Panc1 (cell line): Measurements from ENCODE around the gene COL11A1. TPM values are rescaled to one million over a fixed set of nuclear protein-coding genes. Genes with fewer than 3 reads are reported as not detected.

Source experiments
- ATAC-seq: fragments of 200-7000 bp; cut with Tn5 transposase; 2 replicates; pipeline ENCODE4 v1.9.1; 2020; ENCODE audit warnings: mild to moderate bottlenecking, moderate library complexity
- BruUV-seq: library from RNA; stranded (reverse); fragments of 400-500 nt; replicated peaks from 2 replicates; lab custom pipeline; 2021; lab: Mats Ljungman, UMichigan
- CTCF ChIA-PET: fragments of 300-600 bp; sonication (Branson Sonifier 250); formaldehyde crosslinking; loops from one replicate; lab custom pipeline; 2022; ENCODE audit warnings: antibody characterized with exemption; lab: Charles Lee
- POLR2A ChIA-PET: fragments of 300-600 bp; sonication (Branson Sonifier 250); formaldehyde crosslinking; loops from one replicate; lab custom pipeline; 2022; ENCODE audit warnings: antibody characterized with exemption; lab: Charles Lee
- DNase-seq: peaks from one replicate; pipeline ENCODE4 v3.0.0-alpha.2; 2010; ENCODE audit warnings: low read depth, low spot score
- H3K27ac ChIP-seq: 2 replicates; pipeline ENCODE4 v1.5.1; 2011; ENCODE audit warnings: mild to moderate bottlenecking, low read length, inconsistent platforms
- H3K27me3 ChIP-seq: fragments of 200-500 bp; sonication (Bioruptor generic); 2 replicates; pipeline ENCODE4 v1.6.0; 2014; ENCODE audit warnings: low read length, inconsistent platforms; ENCODE audit not compliant: control insufficient read depth, insufficient read depth
- H3K36me3 ChIP-seq: fragments of 200-500 bp; sonication (Bioruptor generic); 2 replicates; pipeline ENCODE4 v1.5.1; 2014; ENCODE audit warnings: inconsistent platforms, mild to moderate bottlenecking, low read length, moderate library complexity; ENCODE audit not compliant: control insufficient read depth, insufficient read depth
- H3K4me1 ChIP-seq: 2 replicates; pipeline ENCODE4 v1.5.1; 2011; ENCODE audit warnings: inconsistent platforms, mild to moderate bottlenecking, low read length, moderate library complexity; ENCODE audit not compliant: control insufficient read depth, insufficient read depth
- H3K4me3 ChIP-seq, 2 experiments: 2 replicates each; pipeline ENCODE4 v1.5.1; 2011 to 2012; ENCODE audit warnings: low read depth in 2 of 2, low read length in 2 of 2, mild to moderate bottlenecking in 2 of 2, inconsistent platforms in 1 of 2, moderate library complexity in 1 of 2
- H3K9me3 ChIP-seq: fragments of 200-500 bp; sonication (Bioruptor generic); 2 replicates; pipeline ENCODE4 v1.5.1; 2014; ENCODE audit warnings: low read depth, mild to moderate bottlenecking, inconsistent platforms, low read length, moderate library complexity; ENCODE audit not compliant: control insufficient read depth, insufficient read depth
- CTCF ChIP-seq: fragments of 450-650 bp; IDR thresholded peaks from 2 replicates; pipeline ENCODE4 v1.5.1; 2017; ENCODE audit warnings: mild to moderate bottlenecking
- POLR2AphosphoS5 ChIP-seq: IDR thresholded peaks from 2 replicates; pipeline ENCODE4 v1.6.1; 2012; ENCODE audit warnings: mild to moderate bottlenecking, low read depth, low read length, moderate library complexity
- REST ChIP-seq, 2 experiments: IDR thresholded peaks; 2 replicates each; pipeline ENCODE4 v1.6.1; 2011 to 2012; ENCODE audit warnings: low read depth in 2 of 2, control low read depth in 1 of 2, low read length in 1 of 2, mild to moderate bottlenecking in 1 of 2, moderate library complexity in 1 of 2; ENCODE audit not compliant: insufficient read depth in 1 of 2
- SIN3A ChIP-seq: IDR thresholded peaks from 2 replicates; pipeline ENCODE4 v1.6.1; 2012; ENCODE audit warnings: low read depth, mild to moderate bottlenecking, low read length, moderate library complexity, borderline replicate concordance; ENCODE audit not compliant: insufficient read depth
- TCF7L2 ChIP-seq: IDR thresholded peaks from 2 replicates; pipeline ENCODE4 v1.6.1; 2011; ENCODE audit warnings: mild to moderate bottlenecking, low read depth, low read length, inconsistent platforms
- in situ Hi-C: cut with HindIII; loops from 2 replicates; pipeline ENCODE4 v1.10.0; 2016; ENCODE audit warnings: low sequenced_read_pairs, low pct_unique_long_range_greater_than_20kb
- intact Hi-C: fragments of 100-400 bp; cut with micrococcal nuclease; formaldehyde crosslinking; loops from one replicate; pipeline ENCODE4 v1.10.0; 2022; ENCODE audit not compliant: unreplicated experiment
- total RNA-seq: library from RNA; stranded (reverse); gene quantifications from one replicate; pipeline ENCODE4 v1.2.1, GENCODE V29; 2021; ENCODE audit not compliant: unreplicated experiment

COL11A1 gene
- total RNA-seq, 1 experiment from 2014 or later = 106 TPM

GRCh38 chr1:103146166-103146565 lies 37.8 kb upstream of the COL11A1 start:
- H3K27me3 ChIP-seq = no peaks in the 10 kb centered on the region
- CTCF ChIA-PET = no interaction called here

GRCh38 chr1:103145449-103145848 lies 37.1 kb upstream of the COL11A1 start:
- CTCF ChIA-PET = no interaction called here
- POLR2A ChIA-PET = no interaction called here
- ATAC-seq = no peak
- Histone ChIP-seq H3K4me3 (no peak overlapping the region), H3K27me3 (no peaks in the 10 kb centered on the region), H3K27ac (no peak overlapping the region), H3K4me1 (no peaks in the 10 kb centered on the region), H3K9me3 (no peaks in the 10 kb centered on the region), H3K36me3 (no peaks in the 10 kb centered on the region)
- TF ChIP-seq POLR2AphosphoS5 (no peak), SIN3A (no peak), TCF7L2 (no peak), REST (IDR thresholded peaks at IDR 0.05; ENCODE audit: insufficient read depth in 1 of 2, low read depth in 2 of 2, low read length in 1 of 2) (no peak), CTCF (no peak)
- no peak for DNase-seq
- BruUV-seq = no TSS peak
- in situ Hi-C loops = no loop called here
- intact Hi-C loops = no loop called here

More at GRCh38 chr1:103146166-103146565, 37.8 kb upstream of the COL11A1 start:
- DNase-seq (no peak), ATAC-seq (no peak)
- Histone ChIP-seq H3K27ac (no peak overlapping the region), H3K4me3 (no peak overlapping the region), H3K9me3 (no peaks in the 10 kb centered on the region), H3K4me1 (no peaks in the 10 kb centered on the region), H3K36me3 (no peaks in the 10 kb centered on the region)
- TF ChIP-seq REST (IDR thresholded peaks at IDR 0.05; ENCODE audit: insufficient read depth in 1 of 2, low read depth in 2 of 2, low read length in 1 of 2) (no peak), SIN3A (no peak), CTCF (no peak), TCF7L2 (no peak), POLR2AphosphoS5 (no peak)
- BruUV-seq = no TSS peak
- intact Hi-C loops = no loop called here
- in situ Hi-C loops = no loop called here
- POLR2A ChIA-PET = no interaction called here
